Stimulated activated memory B cell treated with anti-CD40 and anti-IgM and Interleukin-4, amounts not matched to agents 10 μg/mL and 1 μg/mL and 100 μg/mL, for 72 hours (primary cell): ENCODE results near the gene OPCML.

Source experiments
- ATAC-seq: fragments of 150-1000 bp; cut with Tn5 transposase; 2 replicates; pipeline ENCODE4 v1.10.0; 2021
- H3K27ac Mint-ChIP-seq: one replicate; pipeline ENCODE4 v1.8.0; 2022; ENCODE audit warnings: mild to moderate bottlenecking, mixed read lengths
- H3K27me3 Mint-ChIP-seq: one replicate; pipeline ENCODE4 v1.8.0; 2022; ENCODE audit warnings: mixed read lengths
- H3K36me3 Mint-ChIP-seq: one replicate; pipeline ENCODE4 v1.8.0; 2022; ENCODE audit warnings: mixed read lengths
- H3K4me1 Mint-ChIP-seq: one replicate; pipeline ENCODE4 v1.8.0; 2022; ENCODE audit warnings: mixed read lengths
- H3K4me3 Mint-ChIP-seq: one replicate; pipeline ENCODE4 v1.8.0; 2022; ENCODE audit warnings: mild to moderate bottlenecking, moderate library complexity, mixed read lengths
- H3K9me3 Mint-ChIP-seq: one replicate; pipeline ENCODE4 v1.8.0; 2022; ENCODE audit warnings: mixed read lengths

Gene OPCML

DNA sequence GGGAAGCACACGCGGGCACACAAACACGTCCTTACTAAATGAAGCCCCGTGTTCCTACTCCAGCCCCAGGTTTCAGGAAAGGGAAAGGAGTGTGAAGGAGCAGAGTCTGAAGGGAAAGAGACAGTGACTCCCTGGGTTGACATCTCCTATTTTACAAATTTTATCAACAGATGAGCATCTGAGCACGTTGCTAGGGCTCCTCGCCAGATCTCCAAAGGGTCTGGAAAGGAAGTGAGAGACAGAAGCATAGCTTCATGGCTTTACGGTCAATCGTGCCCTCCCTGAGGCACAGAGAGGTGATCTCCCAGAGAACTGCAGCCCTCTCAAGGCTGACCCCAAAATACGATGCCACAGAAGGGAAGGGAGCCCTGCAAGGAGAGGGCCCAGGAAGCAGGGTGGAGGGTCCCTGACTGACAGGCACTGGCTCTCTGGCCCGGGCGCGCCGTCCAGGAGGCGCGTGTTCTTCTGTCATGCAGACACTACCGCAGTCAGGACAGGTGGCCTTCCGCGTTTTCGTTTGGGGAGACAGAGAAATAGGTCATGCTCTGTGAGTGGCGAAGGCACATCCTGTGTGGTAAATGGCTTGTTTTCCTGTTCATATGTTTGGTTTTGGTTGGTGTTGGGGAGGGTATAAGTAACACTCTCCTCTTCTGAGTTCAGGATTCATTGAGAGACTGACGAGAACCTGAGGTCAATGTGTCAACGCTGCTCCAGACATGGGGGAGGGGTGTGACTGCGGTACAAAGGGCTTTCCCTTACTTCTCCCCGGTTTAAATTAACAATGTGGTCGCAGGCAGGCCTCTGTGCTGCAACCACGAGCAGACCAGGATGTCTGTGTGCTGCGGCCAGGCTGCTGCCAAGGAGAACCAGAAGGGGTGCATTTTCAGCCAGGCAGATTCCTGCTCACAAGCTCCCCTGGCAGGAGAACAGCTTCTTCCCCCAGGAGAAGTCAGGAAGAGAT, 813.3 kb downstream of the OPCML start:
- Mint-ChIP-seq H3K27ac (no peak overlapping the region), H3K9me3 (no peaks in the 10 kb centered on the region), H3K4me1 (no peaks in the 10 kb centered on the region), H3K36me3 (no peaks in the 10 kb centered on the region), H3K27me3 (no peaks in the 10 kb centered on the region), H3K4me3 (no peak overlapping the region)
- ATAC-seq, result peak; percentile 6

DNA sequence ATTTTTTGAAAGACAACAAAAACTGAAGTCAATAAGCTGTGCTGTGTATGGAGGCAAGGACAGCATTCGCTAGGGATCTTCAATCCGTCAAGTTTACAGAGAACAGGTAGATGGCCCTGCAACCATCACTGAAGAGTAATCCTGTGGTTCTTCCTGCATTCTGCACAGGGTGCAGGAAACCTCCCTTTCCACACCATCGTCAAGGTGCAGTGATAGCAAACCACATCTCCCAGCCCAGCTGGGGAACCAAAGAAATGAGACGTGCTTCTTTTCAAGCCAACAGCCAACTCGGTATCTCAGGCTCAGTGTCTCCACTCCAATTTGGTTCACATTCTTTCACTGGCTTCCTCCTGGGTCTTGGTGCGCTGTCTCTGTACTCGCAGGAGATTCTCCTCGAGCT, 814.5 kb downstream of the OPCML start:
- Mint-ChIP-seq H3K9me3 (no peaks in the 10 kb centered on the region), H3K4me1 (no peaks in the 10 kb centered on the region), H3K4me3 (no peak overlapping the region), H3K36me3 (no peaks in the 10 kb centered on the region), H3K27me3 (no peaks in the 10 kb centered on the region), H3K27ac (no peak overlapping the region)
- no peak for ATAC-seq

- no peak overlapping the region for H3K27ac Mint-ChIP-seq
- H3K36me3 Mint-ChIP-seq, result no peaks in the 10 kb centered on the region
- no peak for ATAC-seq
Observed at GRCh38 chr11:132716037-132716436, 816.3 kb downstream of the OPCML start.

DNA sequence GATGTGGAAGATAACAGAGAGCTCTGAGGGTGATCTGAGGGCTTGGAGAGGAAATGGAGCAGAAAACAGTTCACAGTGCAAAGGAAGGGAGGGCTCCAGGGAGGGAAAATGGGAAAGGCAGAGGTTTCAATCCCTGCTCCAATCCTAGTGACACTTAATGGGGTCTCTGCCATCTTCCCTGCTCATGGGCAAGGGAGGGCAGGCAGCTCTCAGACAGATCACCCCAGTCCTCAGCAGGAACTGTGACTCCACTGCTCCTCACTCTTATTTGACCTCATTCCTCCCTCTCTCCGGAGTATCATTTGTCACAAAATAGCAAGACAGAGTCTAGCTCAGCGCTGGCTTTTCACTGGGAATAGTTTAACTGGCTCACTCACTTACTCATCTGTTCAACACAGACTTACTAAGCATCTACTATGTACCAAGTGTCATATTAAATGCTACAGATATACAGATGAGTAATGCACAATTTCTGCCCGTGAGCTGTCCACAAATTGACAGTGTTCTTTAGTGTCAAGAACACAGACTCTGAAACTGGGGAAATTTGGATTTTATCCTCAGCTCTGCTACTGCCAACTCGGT, 817.4 kb downstream of the OPCML start:
- ATAC-seq, result no peak
- Mint-ChIP-seq H3K36me3 (no peaks in the 10 kb centered on the region), H3K27ac (no peak overlapping the region), H3K9me3 (no peaks in the 10 kb centered on the region), H3K27me3 (no peaks in the 10 kb centered on the region), H3K4me1 (no peaks in the 10 kb centered on the region), H3K4me3 (no peak overlapping the region)

More at GRCh38 chr11:132716037-132716436, 816.3 kb downstream of the OPCML start:
- Mint-ChIP-seq H3K4me3 (no peak overlapping the region), H3K9me3 (no peaks in the 10 kb centered on the region), H3K4me1 (no peaks in the 10 kb centered on the region), H3K27me3 (no peaks in the 10 kb centered on the region)

DNA sequence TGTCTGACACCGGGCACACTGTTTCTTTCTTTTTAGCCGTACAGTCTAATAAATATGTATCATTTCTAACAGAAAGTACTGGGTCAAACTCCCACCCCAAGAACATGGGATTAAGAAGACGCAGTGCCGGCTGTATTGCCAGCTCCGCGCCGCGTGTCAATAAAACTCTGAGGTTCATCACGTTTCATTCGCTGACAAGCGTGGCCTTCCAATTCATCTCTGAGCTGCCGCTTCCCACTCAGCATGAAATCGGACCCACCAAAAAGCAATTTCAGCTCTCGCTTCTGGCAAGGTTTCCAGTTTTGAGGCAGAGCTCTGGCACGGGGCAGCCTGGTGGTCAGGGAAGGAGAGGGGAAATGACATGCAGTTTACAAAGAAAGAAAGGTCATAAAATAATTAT, 819.8 kb downstream of the OPCML start:
- no peak overlapping the region for H3K27ac Mint-ChIP-seq
- no peaks in the 10 kb centered on the region for H3K27me3 Mint-ChIP-seq
- ATAC-seq, result no peak
- H3K4me1 Mint-ChIP-seq, result no peaks in the 10 kb centered on the region
- H3K9me3 Mint-ChIP-seq, result no peaks in the 10 kb centered on the region
- H3K4me3 Mint-ChIP-seq, result no peak overlapping the region
- H3K36me3 Mint-ChIP-seq, result no peaks in the 10 kb centered on the region

GRCh38 chr11:132704781-132705375, 827.4 kb downstream of the OPCML start:
- Mint-ChIP-seq H3K27me3 (no peaks in the 10 kb centered on the region), H3K27ac (no peak overlapping the region), H3K36me3 (no peaks in the 10 kb centered on the region), H3K4me1 (no peaks in the 10 kb centered on the region), H3K4me3 (no peak overlapping the region), H3K9me3 (peaks cover 10% of the 10 kb centered on the region)
- no peak for ATAC-seq

- Mint-ChIP-seq H3K36me3 (no peaks in the 10 kb centered on the region), H3K27ac (no peak overlapping the region), H3K9me3 (peaks cover 10% of the 10 kb centered on the region), H3K27me3 (no peaks in the 10 kb centered on the region), H3K4me3 (no peak overlapping the region), H3K4me1 (no peaks in the 10 kb centered on the region)
- no peak for ATAC-seq
Observed at GRCh38 chr11:132692891-132693290, 839.4 kb downstream of the OPCML start.

GRCh38 chr11:132691848-132692550, 840.3 kb downstream of the OPCML start:
- Mint-ChIP-seq H3K27ac (no peak overlapping the region), H3K4me1 (no peaks in the 10 kb centered on the region), H3K36me3 (no peaks in the 10 kb centered on the region), H3K4me3 (no peak overlapping the region), H3K27me3 (no peaks in the 10 kb centered on the region), H3K9me3 (peaks cover 8% of the 10 kb centered on the region)
- ATAC-seq, result no peak

DNA sequence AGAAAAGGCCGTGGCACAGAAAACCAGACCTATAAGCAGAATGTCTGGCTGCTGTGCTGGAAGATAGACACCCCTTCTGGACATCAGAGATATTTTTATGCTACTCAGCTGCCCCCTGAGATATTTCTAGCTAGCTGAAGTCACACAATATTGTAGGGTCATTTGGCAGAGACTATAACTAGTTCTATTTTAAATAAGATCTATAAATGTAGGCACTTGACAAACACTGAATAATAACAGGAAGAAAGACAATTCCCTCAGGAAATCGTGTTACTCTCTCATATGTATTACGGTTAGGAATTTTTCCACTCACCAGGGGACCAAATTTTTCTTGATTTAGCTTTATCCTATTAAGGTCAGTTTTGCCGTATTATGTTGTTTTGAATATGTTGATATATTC, 845.4 kb downstream of the OPCML start:
- Mint-ChIP-seq H3K27ac (no peak overlapping the region), H3K36me3 (no peaks in the 10 kb centered on the region), H3K4me3 (no peak overlapping the region), H3K4me1 (no peaks in the 10 kb centered on the region), H3K27me3 (no peaks in the 10 kb centered on the region), H3K9me3 (peaks cover 2% of the 10 kb centered on the region)
- no peak for ATAC-seq

GRCh38 chr11:132685174-132685611, 847.1 kb downstream of the OPCML start:
- no peaks in the 10 kb centered on the region for H3K4me1 Mint-ChIP-seq
- H3K9me3 Mint-ChIP-seq, result peaks cover 2% of the 10 kb centered on the region
- no peak for ATAC-seq
- no peak overlapping the region for H3K4me3 Mint-ChIP-seq
- H3K27ac Mint-ChIP-seq, result no peak overlapping the region
- H3K27me3 Mint-ChIP-seq, result no peaks in the 10 kb centered on the region
- H3K36me3 Mint-ChIP-seq, result no peaks in the 10 kb centered on the region

- ATAC-seq, result no peak
- H3K4me3 Mint-ChIP-seq, result no peak overlapping the region
- no peak overlapping the region for H3K27ac Mint-ChIP-seq
- no peaks in the 10 kb centered on the region for H3K4me1 Mint-ChIP-seq
- H3K27me3 Mint-ChIP-seq, result no peaks in the 10 kb centered on the region
- H3K36me3 Mint-ChIP-seq, result no peaks in the 10 kb centered on the region
- peaks cover 6% of the 10 kb centered on the region for H3K9me3 Mint-ChIP-seq
Observed at GRCh38 chr11:132683602-132684001, 848.7 kb downstream of the OPCML start.

DNA sequence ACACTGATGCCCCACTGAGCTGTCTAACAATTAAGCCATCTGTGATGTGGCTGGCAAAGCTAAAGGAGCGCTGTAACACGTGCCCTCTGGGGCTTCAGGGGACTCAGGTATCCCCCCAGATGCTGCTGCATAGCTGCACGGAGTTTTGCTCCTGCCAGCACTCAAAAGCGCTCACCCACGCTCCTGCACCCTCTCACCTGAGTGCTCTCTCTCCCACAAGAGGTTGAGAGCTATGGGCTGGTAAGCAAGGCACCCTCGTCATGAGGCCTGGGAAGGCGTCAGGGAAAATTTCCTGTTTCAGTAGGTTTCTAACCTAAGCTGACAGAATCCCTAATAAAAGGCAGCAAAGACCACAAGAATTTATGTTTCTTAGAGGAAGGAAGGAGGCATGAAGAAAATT, 850.3 kb downstream of the OPCML start:
- no peaks in the 10 kb centered on the region for H3K4me1 Mint-ChIP-seq
- no peaks in the 10 kb centered on the region for H3K27me3 Mint-ChIP-seq
- no peak overlapping the region for H3K27ac Mint-ChIP-seq
- H3K4me3 Mint-ChIP-seq, result no peak overlapping the region
- H3K9me3 Mint-ChIP-seq, result peaks cover 4% of the 10 kb centered on the region
- ATAC-seq, result no peak
- H3K36me3 Mint-ChIP-seq, result no peaks in the 10 kb centered on the region

- Mint-ChIP-seq H3K36me3 (no peaks in the 10 kb centered on the region), H3K4me1 (no peaks in the 10 kb centered on the region), H3K27ac (no peak overlapping the region), H3K27me3 (no peaks in the 10 kb centered on the region), H3K4me3 (no peak overlapping the region), H3K9me3 (peaks cover 4% of the 10 kb centered on the region)
- no peak for ATAC-seq
Observed at GRCh38 chr11:132680584-132680983, 851.7 kb downstream of the OPCML start.

DNA sequence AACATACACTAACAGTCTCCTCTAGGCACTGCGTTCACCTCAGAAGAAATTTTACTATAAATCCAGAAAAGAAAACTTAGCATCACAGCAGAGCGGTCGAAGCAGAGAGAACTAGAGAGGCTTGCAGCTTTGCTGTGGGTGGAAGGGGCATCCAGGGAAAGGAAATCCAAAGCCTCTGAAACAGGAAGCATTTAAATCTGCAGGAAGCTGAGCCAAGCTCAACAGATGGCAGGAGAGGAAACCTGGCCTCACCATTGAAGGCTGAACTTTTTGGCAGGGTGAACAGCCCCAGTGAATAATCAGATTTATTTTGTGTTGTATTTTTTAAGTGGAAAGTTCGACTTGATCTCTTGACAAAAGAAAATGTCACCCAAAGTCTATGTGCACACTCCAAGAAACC, 858.1 kb downstream of the OPCML start:
- no peak overlapping the region for H3K27ac Mint-ChIP-seq
- no peaks in the 10 kb centered on the region for H3K27me3 Mint-ChIP-seq
- H3K4me1 Mint-ChIP-seq, result no peaks in the 10 kb centered on the region
- H3K4me3 Mint-ChIP-seq, result no peak overlapping the region
- peaks cover 3% of the 10 kb centered on the region for H3K9me3 Mint-ChIP-seq
- H3K36me3 Mint-ChIP-seq, result no peaks in the 10 kb centered on the region
- ATAC-seq, result no peak

GRCh38 chr11:132671851-132672370, 860.4 kb downstream of the OPCML start:
- ATAC-seq, result no peak
- H3K27ac Mint-ChIP-seq, result no peak overlapping the region
- H3K4me3 Mint-ChIP-seq, result no peak overlapping the region
- no peaks in the 10 kb centered on the region for H3K4me1 Mint-ChIP-seq
- peaks cover 10% of the 10 kb centered on the region for H3K9me3 Mint-ChIP-seq
- no peaks in the 10 kb centered on the region for H3K36me3 Mint-ChIP-seq
- H3K27me3 Mint-ChIP-seq, result no peaks in the 10 kb centered on the region
